H1 (cell line): ENCODE results near the gene HKDC1.

Experiments
- CREB1 ChIP-seq: IDR thresholded peaks from 2 replicates; pipeline ENCODE4 v1.6.1; 2012; ENCODE audit warnings: inconsistent platforms
- CTCF ChIP-seq, 3 experiments: IDR thresholded peaks; 1 replicate in 2 of 3; 2 replicates in 1 of 3; pipeline versions ENCODE4 v1.5.1 to v1.6.1; 2011; ENCODE audit warnings: low read length in 3 of 3, mild to moderate bottlenecking in 3 of 3, inconsistent platforms in 2 of 3, low read depth in 1 of 3, moderate library complexity in 1 of 3; ENCODE audit not compliant: insufficient read depth in 1 of 3; ENCODE audit errors: control extremely low read depth in 1 of 3
- EZH2 ChIP-seq: fragments of 200-600 bp; sonication (generic); IDR thresholded peaks from 2 replicates; pipeline ENCODE4 v1.7.1; 2012; ENCODE audit warnings: low read depth, mild to moderate bottlenecking, moderate library complexity, low read length, inconsistent platforms; ENCODE audit not compliant: severe bottlenecking
- FOSL1 ChIP-seq: IDR thresholded peaks from 2 replicates; pipeline ENCODE4 v1.6.1; 2011; ENCODE audit warnings: mild to moderate bottlenecking, low read depth, low read length, moderate library complexity; ENCODE audit not compliant: insufficient read depth
- GTF2F1 ChIP-seq: IDR thresholded peaks from 2 replicates; pipeline ENCODE4 v1.6.1; 2012; ENCODE audit warnings: low read depth, low read length, improper control_type of control experiment, borderline replicate concordance
- JUND ChIP-seq: IDR thresholded peaks from 2 replicates; pipeline ENCODE4 v1.6.1; 2011; ENCODE audit warnings: mild to moderate bottlenecking, improper control_type of control experiment, low read length
- KDM1A ChIP-seq: fragments of 200-600, 300-600 bp; sonication (generic); IDR thresholded peaks from 2 replicates; pipeline ENCODE4 v1.7.1; 2016; ENCODE audit warnings: mild to moderate bottlenecking, low read length, borderline replicate concordance
- MAX ChIP-seq: IDR thresholded peaks from 2 replicates; pipeline ENCODE4 v1.6.1; 2012; ENCODE audit warnings: inconsistent platforms
- PHF8 ChIP-seq: fragments of 200-600 bp; sonication (generic); conservative IDR thresholded peaks from 2 replicates; pipeline ENCODE4 v1.7.1; 2012; ENCODE audit warnings: low read depth, mild to moderate bottlenecking, inconsistent platforms, low read length, moderate library complexity
- POLR2A ChIP-seq, 2 experiments: IDR thresholded peaks; 1 replicate in 1 of 2; 2 replicates in 1 of 2; pipeline ENCODE4 v1.6.1; 2011; ENCODE audit warnings: low read depth in 2 of 2, low read length in 2 of 2, mild to moderate bottlenecking in 2 of 2; ENCODE audit errors: control extremely low read depth in 1 of 2
- SIN3A ChIP-seq, 2 experiments: IDR thresholded peaks in 1 of 2; conservative IDR thresholded peaks in 1 of 2; 2 replicates each; pipeline ENCODE4 v1.6.1; 2011 to 2012; ENCODE audit warnings: low read length in 2 of 2, improper control_type of control experiment in 1 of 2, low read depth in 1 of 2, mild to moderate bottlenecking in 1 of 2
- TCF12 ChIP-seq: IDR thresholded peaks from 2 replicates; pipeline ENCODE4 v1.6.1; 2011; ENCODE audit warnings: low read depth, mild to moderate bottlenecking, low read length
- USF2 ChIP-seq: IDR thresholded peaks from 2 replicates; pipeline ENCODE4 v1.6.1; 2011; ENCODE audit warnings: low read length, improper control_type of control experiment

GRCh38 chr10:69272624-69273023 is 52.5 kb downstream of the HKDC1 start:
- TF ChIP-seq PHF8 (no peak), TCF12 (no peak), CTCF (IDR thresholded peaks at IDR 0.05; ENCODE audit: control extremely low read depth in 1 of 3, insufficient read depth in 1 of 3, low read depth in 1 of 3, low read length in 3 of 3) (no peak), SIN3A (conservative IDR thresholded peaks at IDR 0.05 in 1 of 2, IDR thresholded peaks at IDR 0.05 in 1 of 2; ENCODE audit: low read depth in 1 of 2, low read length in 2 of 2) (no peak), MAX (no peak), EZH2 (no peak), CREB1 (no peak), POLR2A (IDR thresholded peaks at IDR 0.05; ENCODE audit: control extremely low read depth in 1 of 2, low read depth in 2 of 2, low read length in 2 of 2) (no peak), GTF2F1 (no peak), KDM1A (no peak), JUND (no peak), FOSL1 (no peak), USF2 (no peak)
